Left lung (tissue), 10 donors: Measurements from ENCODE around the gene WNT3A. TPM values are rescaled to one million over a fixed set of nuclear protein-coding genes. Genes with fewer than 3 reads are reported as not detected.

ENCODE experiments used
- ATAC-seq: fragments of 200-7000 bp; cut with Tn5 transposase; one replicate; pipeline ENCODE4 v1.9.1; 2020; ENCODE audit warnings: moderate library complexity
- DNase-seq, 4 donors: peaks; one replicate each; pipeline ENCODE4 v3.0.0-alpha.2; 2013 to 2020
- H3K27ac ChIP-seq, 2 donors: fragments of 200-600 bp; sonication (generic) in 1 of 2; one replicate each; pipeline versions ENCODE4 v1.5.0 to v1.8.0; 2020 to 2021
- H3K27me3 ChIP-seq, 2 donors: fragments of 200-600 bp; sonication (generic) in 1 of 2; one replicate each; pipeline versions ENCODE4 v1.5.0 to v1.8.0; 2020 to 2021
- H3K36me3 ChIP-seq, 2 donors: fragments of 200-600 bp; sonication (generic) in 1 of 2; one replicate each; pipeline versions ENCODE4 v1.5.0 to v1.8.0; 2020 to 2021
- H3K4me1 ChIP-seq, 2 donors: fragments of 200-600 bp; one replicate each; pipeline ENCODE4 v1.8.0; 2021
- H3K4me3 ChIP-seq, 2 donors: fragments of 200-600 bp; sonication (generic) in 1 of 2; one replicate each; pipeline versions ENCODE4 v1.5.0 to v1.8.0; 2020 to 2021; ENCODE audit warnings: mild to moderate bottlenecking in 1 of 2
- H3K9me3 ChIP-seq, 2 donors: fragments of 200-600 bp; sonication (generic) in 1 of 2; one replicate each; pipeline versions ENCODE4 v1.5.0 to v1.8.0; 2020 to 2021
- intact Hi-C, 2 donors: fragments of 100-400 bp; cut with DNase I; formaldehyde crosslinking; loops; one replicate each; pipeline versions ENCODE4 v1.11.2 to v1.14.2; 2022
- polyA plus RNA-seq, 6 donors: library from polyadenylated mRNA; unstranded; fragments of 120-200 nt; gene quantifications; one replicate each; pipeline ENCODE4 v1.2.1, GENCODE V29; 2013; ENCODE audit not compliant: insufficient read length in 6 of 6
- total RNA-seq, 2 donors: library from RNA; stranded (reverse); fragmentation: NEBNext Ultra II Directional; extraction: Animal tissue kit (Norgen Biotek cat#: 25700); gene quantifications; one replicate each; pipeline ENCODE4 v1.2.1, GENCODE V29; 2021
- TF ChIP-seq, protein P1 (sequence below), 2 donors: fragments of 200-600 bp; sonication (generic) in 1 of 2; IDR thresholded peaks; one replicate each; pipeline versions ENCODE4 v1.5.0 to v1.8.0; 2021; ENCODE audit warnings: antibody characterized with exemption in 2 of 2
- donor health status: DM: no; HTN: yes; CAD: no.
- donor health status: DM: no; HTN: no; CAD: no.

WNT3A gene
- total and polyA plus RNA-seq, 8 donors = 0.06 to 1.5 (median 0.11) TPM; not detected in 2

- peak in 2 of 4 donors; percentile 33 to 64 for DNase-seq
- Histone ChIP-seq H3K27me3 (peaks cover 0 to 22% of the 10 kb centered on the region in 2 donors), H3K27ac (no peak overlapping the region), H3K9me3 (no peaks in the 10 kb centered on the region), H3K4me1 (peaks cover 7 to 16% of the 10 kb centered on the region in 2 donors), H3K36me3 (no peaks in the 10 kb centered on the region), H3K4me3 (no peak overlapping the region)
- intact Hi-C loops = no loop called here
- TF ChIP-seq, protein P1, sequence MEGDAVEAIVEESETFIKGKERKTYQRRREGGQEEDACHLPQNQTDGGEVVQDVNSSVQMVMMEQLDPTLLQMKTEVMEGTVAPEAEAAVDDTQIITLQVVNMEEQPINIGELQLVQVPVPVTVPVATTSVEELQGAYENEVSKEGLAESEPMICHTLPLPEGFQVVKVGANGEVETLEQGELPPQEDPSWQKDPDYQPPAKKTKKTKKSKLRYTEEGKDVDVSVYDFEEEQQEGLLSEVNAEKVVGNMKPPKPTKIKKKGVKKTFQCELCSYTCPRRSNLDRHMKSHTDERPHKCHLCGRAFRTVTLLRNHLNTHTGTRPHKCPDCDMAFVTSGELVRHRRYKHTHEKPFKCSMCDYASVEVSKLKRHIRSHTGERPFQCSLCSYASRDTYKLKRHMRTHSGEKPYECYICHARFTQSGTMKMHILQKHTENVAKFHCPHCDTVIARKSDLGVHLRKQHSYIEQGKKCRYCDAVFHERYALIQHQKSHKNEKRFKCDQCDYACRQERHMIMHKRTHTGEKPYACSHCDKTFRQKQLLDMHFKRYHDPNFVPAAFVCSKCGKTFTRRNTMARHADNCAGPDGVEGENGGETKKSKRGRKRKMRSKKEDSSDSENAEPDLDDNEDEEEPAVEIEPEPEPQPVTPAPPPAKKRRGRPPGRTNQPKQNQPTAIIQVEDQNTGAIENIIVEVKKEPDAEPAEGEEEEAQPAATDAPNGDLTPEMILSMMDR (IDR thresholded peaks at IDR 0.05) = no peak
- ATAC-seq = no peak
Observed at GRCh38 chr1:228076796-228077430, 70.1 kb downstream of the WNT3A start.

GRCh38 chr1:228077565-228078330 is 71.0 kb downstream of the WNT3A start:
- Histone ChIP-seq H3K27me3 (peaks cover 0 to 22% of the 10 kb centered on the region in 2 donors), H3K9me3 (no peaks in the 10 kb centered on the region), H3K4me3 (no peak overlapping the region), H3K4me1 (peaks cover 7 to 16% of the 10 kb centered on the region in 2 donors), H3K27ac (no peak overlapping the region), H3K36me3 (no peaks in the 10 kb centered on the region)
- DNase-seq (no peak), ATAC-seq (no peak)
- TF ChIP-seq, protein P1 (IDR thresholded peaks at IDR 0.05) = no peak
- intact Hi-C loops = no loop called here

DNA sequence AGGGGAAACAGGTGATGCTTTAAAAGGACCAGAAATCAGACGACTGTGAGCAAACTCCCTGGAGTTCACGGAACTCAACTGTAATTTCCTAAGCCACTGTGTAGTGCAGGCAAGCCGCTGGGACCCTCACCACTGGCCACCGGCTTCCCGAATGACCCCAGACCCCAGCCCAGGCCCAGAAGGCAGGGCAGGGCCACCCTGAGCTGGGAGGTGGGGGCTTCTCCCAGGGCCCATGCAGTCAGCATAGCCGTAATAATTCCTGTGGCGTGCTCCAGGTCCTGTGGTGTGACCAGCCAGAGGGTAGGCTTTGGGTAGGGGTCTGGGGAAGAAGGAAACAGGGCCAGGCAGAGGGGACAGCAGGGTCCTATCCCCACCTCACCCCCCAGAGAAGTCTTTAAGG is 72.2 kb downstream of the WNT3A start:
- ATAC-seq (no peak), DNase-seq (peak in 1 of 4 donors; percentile 19)
- Histone ChIP-seq H3K27ac (no peak overlapping the region), H3K4me3 (no peak overlapping the region), H3K36me3 (no peaks in the 10 kb centered on the region), H3K27me3 (peaks cover 0 to 9% of the 10 kb centered on the region in 2 donors), H3K4me1 (peaks cover 8 to 20% of the 10 kb centered on the region in 2 donors), H3K9me3 (no peaks in the 10 kb centered on the region)
- intact Hi-C loops = no loop called here
- TF ChIP-seq, protein P1 (IDR thresholded peaks at IDR 0.05) = no peak

DNA sequence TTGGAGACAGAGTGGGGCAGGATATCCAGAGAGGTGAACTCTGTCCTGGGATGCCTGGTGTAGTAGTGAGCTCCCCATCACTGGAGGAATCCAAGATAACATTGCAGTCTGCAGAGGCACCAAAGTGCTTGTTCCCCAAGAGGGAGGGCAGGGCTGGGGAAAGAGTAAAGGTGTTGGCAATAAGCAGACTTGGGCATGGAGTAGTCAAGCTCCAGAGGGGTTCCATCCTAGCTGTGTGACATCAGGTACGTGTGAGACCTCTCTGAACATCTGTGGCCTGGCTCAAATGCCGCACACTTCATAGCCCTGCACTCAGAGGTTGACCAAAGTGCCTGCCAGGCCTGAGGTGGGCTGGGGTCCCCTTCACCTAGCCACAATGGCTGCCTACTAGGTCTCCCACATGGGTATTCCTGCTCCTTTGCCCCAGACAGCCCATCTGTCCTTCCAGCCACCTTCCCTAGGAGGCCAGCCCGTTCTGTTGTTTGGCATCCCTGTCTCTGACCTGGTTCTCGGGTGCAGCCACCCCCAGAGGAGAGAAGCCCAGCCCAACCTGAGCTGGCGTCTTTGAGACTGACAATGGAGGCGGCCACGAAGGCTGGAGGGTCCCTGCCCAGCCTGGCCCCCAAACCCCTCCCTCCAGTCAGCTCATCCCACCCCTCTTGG is 72.9 kb downstream of the WNT3A start:
- H3K4me1 ChIP-seq = peaks cover 15 to 25% of the 10 kb centered on the region in 2 donors
- H3K27me3 ChIP-seq = peaks cover 0 to 6% of the 10 kb centered on the region in 2 donors
- no peaks in the 10 kb centered on the region for H3K9me3 ChIP-seq
- intact Hi-C loops = no loop called here
- H3K27ac ChIP-seq = no peak overlapping the region
- DNase-seq (peak in 1 of 4 donors; percentile 28), ATAC-seq (no peak)
- no peak overlapping the region for H3K4me3 ChIP-seq
- TF ChIP-seq, protein P1 (IDR thresholded peaks at IDR 0.05) = no peak
- no peaks in the 10 kb centered on the region for H3K36me3 ChIP-seq

GRCh38 chr1:228081144-228081543 is 74.3 kb downstream of the WNT3A start:
- Histone ChIP-seq H3K4me3 (peak overlapping the region; percentile 98 to 99), H3K27ac (no peak overlapping the region), H3K36me3 (no peaks in the 10 kb centered on the region), H3K9me3 (no peaks in the 10 kb centered on the region), H3K4me1 (peaks cover 29 to 39% of the 10 kb centered on the region in 2 donors), H3K27me3 (no peaks in the 10 kb centered on the region)
- intact Hi-C loops = no loop called here
- TF ChIP-seq, protein P1 (IDR thresholded peaks at IDR 0.05) = no peak
- DNase-seq (peak in 1 of 4 donors; percentile 31), ATAC-seq (no peak)
